GM23338 (cell line): ENCODE measurements around the gene MAN1B1. TPM values are rescaled to one million over a fixed set of nuclear protein-coding genes. Genes with fewer than 3 reads are reported as not detected.

ENCODE experiments used
- ETS1 ChIP-seq: IDR thresholded peaks from 2 replicates; pipeline ENCODE4 v1.6.1; 2016; ENCODE audit warnings: antibody characterized with exemption
- EZH2 ChIP-seq: fragments of 200-600 bp; sonication (generic); IDR thresholded peaks from one replicate; pipeline ENCODE4 v1.8.0; 2017; ENCODE audit warnings: antibody characterized with exemption, mild to moderate bottlenecking, low read depth; ENCODE audit not compliant: unreplicated experiment
- NANOG ChIP-seq: IDR thresholded peaks from 2 replicates; pipeline ENCODE4 v1.6.1; 2016; ENCODE audit warnings: antibody characterized with exemption, borderline replicate concordance
- POLR2AphosphoS5 ChIP-seq: IDR thresholded peaks from 2 replicates; pipeline ENCODE4 v1.6.1; 2016; ENCODE audit warnings: antibody characterized with exemption, low read depth
- REST ChIP-seq: IDR thresholded peaks from one replicate; pipeline ENCODE4 v1.6.1; 2018; ENCODE audit warnings: antibody characterized with exemption; ENCODE audit not compliant: unreplicated experiment
- STAT1 ChIP-seq: IDR thresholded peaks from one replicate; pipeline ENCODE4 v1.6.1; 2016; ENCODE audit warnings: antibody characterized with exemption; ENCODE audit not compliant: unreplicated experiment
- ZNF331 ChIP-seq: fragments of 250-450 bp; sonication (Bioruptor Pico); IDR thresholded peaks from 2 replicates; pipeline ENCODE4 v1.5.0; 2020; ENCODE audit warnings: low read depth, mild to moderate bottlenecking, moderate library complexity
- ZNF462 ChIP-seq: fragments of 250-450 bp; sonication (Bioruptor Pico); IDR thresholded peaks from 2 replicates; pipeline ENCODE4 v1.5.0; 2020; ENCODE audit warnings: mild to moderate bottlenecking, moderate library complexity
- polyA plus RNA-seq: library from polyadenylated mRNA; unstranded; fragments of >200 nt; fragmentation: Nextera tagmentation; extraction: Ambion mirVana; gene quantifications from 2 replicates; pipeline ENCODE4 v1.2.1, GENCODE V29; 2016
- total RNA-seq: library from RNA; depleted of rRNA; stranded (reverse); fragments of >200 nt; shearing (Covaris generic); gene quantifications from 2 replicates; pipeline ENCODE4 v1.2.3, GENCODE V29; 2014

The MAN1B1 gene
- total and polyA plus RNA-seq, 2 experiments from 2014 or later: 15.7 to 39.9 TPM

GRCh38 chr9:137040568-137040967, 46.2 kb upstream of the MAN1B1 start (continued):
- TF ChIP-seq ZNF462 (CRISPR knock-in tag) (no peak), POLR2AphosphoS5 (no peak), EZH2 (no peak), NANOG (no peak), ETS1 (no peak), REST (no peak), ZNF331 (CRISPR knock-in tag) (no peak), STAT1 (no peak)
